ENCODE data around the gene ZNF653.

ZNF653 gene

DNA sequence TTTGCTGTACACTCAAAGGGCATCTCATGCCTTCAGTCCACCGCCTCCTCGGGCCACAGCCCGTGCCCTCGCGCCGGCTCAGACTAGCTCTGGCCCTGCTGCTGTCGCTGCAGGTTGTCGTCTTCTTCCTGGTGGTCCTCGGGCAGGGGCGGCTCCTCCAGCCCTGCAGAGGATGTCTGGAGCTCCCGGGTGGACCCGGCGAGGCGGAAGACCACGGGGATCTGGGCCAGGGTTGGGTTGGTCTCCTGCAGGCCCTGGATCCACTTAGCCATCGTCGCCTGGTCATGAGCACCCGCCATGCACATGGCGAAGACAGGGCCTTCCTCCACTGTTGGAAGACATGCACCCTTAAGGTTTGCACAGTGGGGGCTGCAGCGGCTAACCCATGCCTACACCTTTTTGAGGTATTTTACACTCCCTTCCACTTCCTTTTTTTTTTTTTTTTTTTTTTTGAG lies 489 bp upstream of the ZNF653 start:
- no peaks in the 10 kb centered on the region for H3K9me3 ChIP-seq (ENCODE audit: low read depth, low read length)
- H3K27ac ChIP-seq = peak overlapping the region; percentile 68
- DNase-seq (ENCODE audit: low read depth, low spot score) = no peak
- peak overlapping the region; percentile 47 for H3K9ac ChIP-seq (ENCODE audit: insufficient read length)
- TF ChIP-seq FOXP2 (optimal IDR thresholded peaks at IDR 0.05; ENCODE audit: control extremely low read depth, extremely low read length, insufficient read depth) = no peak
- no peak for TF ChIP-seq EZH2 (IDR thresholded peaks at IDR 0.05)
- TF ChIP-seq POLR2AphosphoS5 (IDR thresholded peaks at IDR 0.05; ENCODE audit: borderline replicate concordance, low read depth, low read length) = no peak
- H3K36me3 ChIP-seq (ENCODE audit: insufficient read depth, low read length) = no peaks in the 10 kb centered on the region; the same call in 1 of the 2 replicates
- peak overlapping the region; percentile 93 for H3K4me3 ChIP-seq

DNA sequence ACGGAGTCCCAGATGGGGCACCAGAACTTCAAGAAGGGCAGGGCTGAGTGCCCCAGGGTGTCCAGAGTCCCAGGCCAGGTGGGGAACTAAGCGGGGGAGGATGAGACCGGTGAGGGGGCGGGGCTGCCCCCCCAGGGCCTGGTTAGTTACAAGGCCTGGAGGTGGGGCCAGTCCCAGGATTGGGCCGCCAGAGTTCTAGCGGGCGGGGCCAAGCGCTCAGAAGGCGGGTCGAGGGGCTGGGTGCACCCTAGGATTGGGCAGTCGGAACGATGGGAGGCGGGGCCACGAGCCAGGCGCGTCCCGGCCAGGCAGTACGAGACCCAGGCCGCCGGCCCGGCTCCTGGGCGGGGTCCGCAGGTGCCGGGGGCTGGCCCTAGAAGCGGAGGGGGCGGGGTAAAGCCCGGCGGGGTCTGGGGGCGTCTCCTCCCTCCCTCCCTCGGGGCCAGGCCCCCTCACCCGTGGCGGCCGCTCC lies 571 bp downstream of the ZNF653 start:
- Histone ChIP-seq H3K27ac (peak overlapping the region; percentile 84), H3K36me3 (ENCODE audit: insufficient read depth, low read length) (no peaks in the 10 kb centered on the region), H3K4me3 (peak overlapping the region; percentile 93), H3K9me3 (ENCODE audit: low read depth, low read length) (no peaks in the 10 kb centered on the region), H3K9ac (ENCODE audit: insufficient read length) (peak overlapping the region; percentile 81)
- TF ChIP-seq FOXP2 (optimal IDR thresholded peaks at IDR 0.05; ENCODE audit: control extremely low read depth, extremely low read length, insufficient read depth) (no peak), EZH2 (IDR thresholded peaks at IDR 0.05) (no peak), POLR2AphosphoS5 (IDR thresholded peaks at IDR 0.05; ENCODE audit: borderline replicate concordance, low read depth, low read length) (no peak; the same call in 1 of the 2 replicates)
- DNase-seq (ENCODE audit: low read depth, low spot score) = peak; percentile 50

DNA sequence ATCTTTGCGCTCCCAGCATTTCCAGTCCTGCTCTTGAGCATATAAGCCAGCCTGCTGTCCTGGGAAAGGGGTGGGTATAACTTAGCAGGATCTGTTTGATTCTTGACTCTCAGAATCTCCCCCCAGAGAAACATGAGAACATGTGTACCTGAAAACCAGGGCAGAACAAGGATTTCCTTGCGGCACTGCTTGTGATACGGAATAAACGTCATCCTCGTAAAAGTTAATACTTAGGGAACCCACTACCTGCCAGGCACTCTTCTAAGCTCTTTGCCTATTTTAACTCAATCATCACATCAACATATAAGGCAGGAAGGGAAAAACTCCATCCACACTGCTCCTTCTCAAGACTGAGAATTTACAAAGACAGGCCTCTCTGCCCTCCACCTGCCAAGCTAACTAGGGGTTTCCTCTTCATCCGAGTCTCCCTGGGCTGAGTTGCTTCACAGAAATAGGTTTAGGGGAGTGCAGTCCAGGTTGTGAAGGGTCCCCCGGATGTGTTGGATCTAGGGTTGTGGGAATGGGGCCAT lies 1.1 kb downstream of the ZNF653 start:
- no peak for TF ChIP-seq POLR2AphosphoS5 (IDR thresholded peaks at IDR 0.05; ENCODE audit: borderline replicate concordance, low read depth, low read length)
- no peak for TF ChIP-seq FOXP2 (optimal IDR thresholded peaks at IDR 0.05; ENCODE audit: control extremely low read depth, extremely low read length, insufficient read depth)
- TF ChIP-seq EZH2 (IDR thresholded peaks at IDR 0.05) = no peak
- peak overlapping the region; percentile 69 for H3K27ac ChIP-seq
- H3K36me3 ChIP-seq (ENCODE audit: insufficient read depth, low read length) = no peaks in the 10 kb centered on the region
- H3K4me3 ChIP-seq = peak overlapping the region; percentile 93
- no peaks in the 10 kb centered on the region for H3K9me3 ChIP-seq (ENCODE audit: low read depth, low read length)
- DNase-seq (ENCODE audit: low read depth, low spot score) = no peak
- no peak overlapping the region for H3K9ac ChIP-seq (ENCODE audit: insufficient read length)

DNA sequence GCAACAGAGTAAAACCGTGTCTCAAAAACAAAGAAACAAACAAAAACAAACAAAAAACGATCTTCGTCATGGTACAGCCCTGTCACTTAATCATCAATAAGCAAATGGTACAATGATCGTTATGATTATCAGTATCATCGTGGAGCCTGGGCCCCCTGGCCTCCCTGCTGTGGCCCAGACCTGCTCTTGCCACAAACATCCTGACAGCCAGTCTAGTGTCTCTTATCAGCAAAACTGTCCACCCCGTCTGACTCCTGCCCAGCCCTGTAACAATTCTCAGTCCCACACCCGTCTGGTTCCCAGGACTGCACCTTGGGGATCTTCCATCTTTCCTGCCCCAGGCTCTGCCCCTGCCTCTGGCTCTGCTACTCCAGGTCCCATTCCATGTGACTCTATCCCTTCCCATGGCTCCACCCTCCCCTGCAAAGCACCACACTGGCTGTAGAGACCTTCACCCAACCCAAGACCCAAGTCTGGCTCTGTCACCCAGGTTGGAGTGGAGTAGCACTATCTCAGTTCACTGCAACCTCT lies 5.7 kb downstream of the ZNF653 start:
- H3K9ac ChIP-seq (ENCODE audit: insufficient read length) = no peak overlapping the region
- TF ChIP-seq FOXP2 (optimal IDR thresholded peaks at IDR 0.05; ENCODE audit: control extremely low read depth, extremely low read length, insufficient read depth) (no peak), POLR2AphosphoS5 (IDR thresholded peaks at IDR 0.05; ENCODE audit: borderline replicate concordance, low read depth, low read length) (no peak), EZH2 (IDR thresholded peaks at IDR 0.05) (no peak)
- DNase-seq (ENCODE audit: low read depth, low spot score) = no peak
- H3K36me3 ChIP-seq (ENCODE audit: insufficient read depth, low read length) = no peaks in the 10 kb centered on the region
- H3K4me3 ChIP-seq = no peak overlapping the region
- H3K9me3 ChIP-seq (ENCODE audit: low read depth, low read length) = no peaks in the 10 kb centered on the region
- H3K27ac ChIP-seq = no peak overlapping the region

DNA sequence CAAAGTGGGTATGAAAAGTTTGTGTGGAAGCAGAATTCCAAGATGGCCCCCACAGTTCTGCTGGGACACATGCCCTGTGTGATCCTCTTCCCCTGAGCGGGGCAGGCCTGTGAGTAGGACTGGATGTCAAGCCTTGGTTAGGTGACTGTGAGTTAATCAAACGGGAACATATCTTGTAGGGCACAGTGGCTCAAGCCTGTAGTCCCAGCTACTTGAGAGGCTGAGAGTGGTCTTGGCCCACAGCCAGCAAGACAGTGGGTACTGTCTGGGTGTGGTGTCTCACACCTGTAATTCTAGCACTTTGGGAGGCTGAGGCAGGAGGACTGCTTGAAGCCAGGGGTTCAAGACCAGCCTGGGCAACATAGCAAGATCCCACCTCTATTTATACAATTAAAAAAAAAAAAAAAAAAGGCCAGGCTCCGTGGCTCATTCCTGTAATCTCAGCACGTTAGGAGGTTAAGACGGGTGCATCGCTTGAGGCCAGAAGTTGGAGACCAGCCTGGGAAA lies 6.4 kb downstream of the ZNF653 start:
- TF ChIP-seq EZH2 (IDR thresholded peaks at IDR 0.05) (no peak), POLR2AphosphoS5 (IDR thresholded peaks at IDR 0.05; ENCODE audit: borderline replicate concordance, low read depth, low read length) (no peak), FOXP2 (optimal IDR thresholded peaks at IDR 0.05; ENCODE audit: control extremely low read depth, extremely low read length, insufficient read depth) (no peak)
- H3K36me3 ChIP-seq (ENCODE audit: insufficient read depth, low read length) = no peaks in the 10 kb centered on the region

DNA sequence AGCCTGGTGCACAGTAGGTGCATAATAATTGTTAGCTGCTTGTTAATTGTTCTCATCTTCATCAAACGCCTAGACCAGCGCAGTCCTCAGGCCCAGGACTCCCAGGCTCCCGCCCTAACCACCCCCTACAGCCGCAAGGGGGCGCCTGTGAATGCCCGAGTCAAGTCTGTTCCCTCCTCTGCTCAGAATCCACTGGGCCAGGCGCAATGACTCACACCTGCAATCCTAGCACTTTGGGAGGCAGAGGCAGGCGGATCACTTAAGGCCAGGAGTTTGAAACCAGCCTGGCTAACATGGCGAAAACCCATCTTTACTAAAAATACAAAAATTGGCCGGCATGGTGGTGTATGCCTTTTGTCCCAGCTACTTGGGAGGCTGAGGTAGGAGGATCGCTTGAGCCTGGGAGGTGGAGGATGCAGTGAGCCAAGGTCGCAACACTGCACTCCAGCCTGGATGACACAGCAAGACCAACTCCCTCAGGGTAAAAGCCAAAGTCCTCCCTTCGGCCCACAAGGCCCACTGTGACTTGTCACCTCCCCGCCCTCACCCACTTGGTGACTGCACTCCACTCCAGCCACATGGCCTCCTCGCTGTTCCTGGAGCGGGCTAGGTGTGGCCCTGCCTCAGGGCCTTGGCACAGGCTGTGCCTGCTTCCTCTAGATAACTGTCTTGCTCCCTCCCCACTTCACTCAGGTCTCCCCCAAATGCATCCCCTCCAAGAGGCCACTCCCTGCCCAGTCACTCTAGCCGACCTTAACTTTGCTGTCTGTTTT lies 9.1 kb downstream of the ZNF653 start:
- Histone ChIP-seq H3K36me3 (ENCODE audit: insufficient read depth, low read length) (no peaks in the 10 kb centered on the region), H3K4me3 (no peak overlapping the region), H3K9me3 (ENCODE audit: low read depth, low read length) (no peaks in the 10 kb centered on the region), H3K9ac (ENCODE audit: insufficient read length) (no peak overlapping the region), H3K27ac (no peak overlapping the region)
- no peak for TF ChIP-seq POLR2AphosphoS5 (IDR thresholded peaks at IDR 0.05; ENCODE audit: borderline replicate concordance, low read depth, low read length)
- no peak for TF ChIP-seq EZH2 (IDR thresholded peaks at IDR 0.05)
- TF ChIP-seq FOXP2 (optimal IDR thresholded peaks at IDR 0.05; ENCODE audit: control extremely low read depth, extremely low read length, insufficient read depth) = no peak
- no peak for DNase-seq (ENCODE audit: low read depth, low spot score)

More for the DNA sequence above, 6.4 kb downstream of the ZNF653 start:
- H3K9ac ChIP-seq (ENCODE audit: insufficient read length) = no peak overlapping the region
- no peak overlapping the region for H3K4me3 ChIP-seq
- H3K27ac ChIP-seq = no peak overlapping the region
- DNase-seq (ENCODE audit: low read depth, low spot score) = no peak
- no peaks in the 10 kb centered on the region for H3K9me3 ChIP-seq (ENCODE audit: low read depth, low read length)

DNA sequence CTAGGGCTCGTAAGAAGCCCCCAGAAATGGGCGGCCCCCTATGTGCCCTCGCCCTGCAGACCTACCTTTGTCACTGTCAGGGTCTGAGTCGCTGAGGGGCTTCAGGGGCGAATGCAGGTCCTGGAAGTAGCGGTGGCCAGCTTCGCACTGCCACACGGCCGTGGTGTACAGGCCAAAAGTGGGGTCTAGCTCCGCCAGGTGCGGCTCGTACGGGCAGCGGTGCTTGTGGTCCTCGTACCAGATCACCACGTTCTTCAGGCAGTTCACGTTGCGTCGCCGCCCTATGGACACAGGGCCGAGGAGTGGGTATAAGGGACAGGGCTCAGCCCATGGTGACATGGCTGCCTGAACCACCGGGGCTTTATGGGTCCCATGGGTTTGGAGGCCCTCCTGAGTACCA lies 9.8 kb downstream of the ZNF653 start:
- Histone ChIP-seq H3K27ac (no peak overlapping the region), H3K4me3 (no peak overlapping the region), H3K9me3 (ENCODE audit: low read depth, low read length) (no peaks in the 10 kb centered on the region), H3K36me3 (ENCODE audit: insufficient read depth, low read length) (no peaks in the 10 kb centered on the region), H3K9ac (ENCODE audit: insufficient read length) (no peak overlapping the region)
- TF ChIP-seq POLR2AphosphoS5 (IDR thresholded peaks at IDR 0.05; ENCODE audit: borderline replicate concordance, low read depth, low read length) (no peak), EZH2 (IDR thresholded peaks at IDR 0.05) (no peak)
- no peak for DNase-seq (ENCODE audit: low read depth, low spot score)

DNA sequence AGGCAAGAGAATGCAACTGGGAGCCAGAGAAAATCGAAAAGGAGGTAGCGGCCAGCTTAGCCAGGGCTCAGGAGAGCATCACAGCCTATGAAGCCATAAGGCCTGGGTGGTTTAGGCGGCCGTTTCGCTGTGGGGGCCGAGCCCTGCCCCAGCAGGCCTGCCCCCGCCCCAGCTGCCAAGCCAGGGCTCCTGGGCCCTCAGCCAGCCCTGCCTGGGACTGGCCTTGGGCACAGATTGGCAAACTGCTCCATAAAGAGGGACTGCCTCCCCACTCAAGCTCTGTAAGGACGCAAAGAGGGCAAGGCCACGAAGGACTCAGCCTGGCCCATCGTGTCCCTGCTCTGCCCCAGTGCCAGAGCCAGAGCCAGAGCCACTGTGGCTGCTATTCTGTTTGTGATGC lies 10.2 kb downstream of the ZNF653 start:
- H3K9ac ChIP-seq (ENCODE audit: insufficient read length) = no peak overlapping the region
- TF ChIP-seq EZH2 (IDR thresholded peaks at IDR 0.05) = no peak
- TF ChIP-seq POLR2AphosphoS5 (IDR thresholded peaks at IDR 0.05; ENCODE audit: borderline replicate concordance, low read depth, low read length) = no peak
- no peak for TF ChIP-seq FOXP2 (optimal IDR thresholded peaks at IDR 0.05; ENCODE audit: control extremely low read depth, extremely low read length, insufficient read depth)
- no peaks in the 10 kb centered on the region for H3K36me3 ChIP-seq (ENCODE audit: insufficient read depth, low read length)

More for the DNA sequence above, 10.2 kb downstream of the ZNF653 start:
- H3K27ac ChIP-seq = no peak overlapping the region
- H3K9me3 ChIP-seq (ENCODE audit: low read depth, low read length) = no peaks in the 10 kb centered on the region
- H3K4me3 ChIP-seq = no peak overlapping the region
- DNase-seq (ENCODE audit: low read depth, low spot score) = no peak
